Measurements from ENCODE around the gene OXCT2. TPM values are rescaled to one million over a fixed set of nuclear protein-coding genes. Genes with fewer than 3 reads are reported as not detected.

The OXCT2 gene
- total and polyA plus RNA-seq, 9 of the 15 experiments (the other 6 are each of a cell fraction or from before 2014, with no cell fraction given): 0.08 to 0.64 (median 0.22) TPM; not detected in 2

DNA sequence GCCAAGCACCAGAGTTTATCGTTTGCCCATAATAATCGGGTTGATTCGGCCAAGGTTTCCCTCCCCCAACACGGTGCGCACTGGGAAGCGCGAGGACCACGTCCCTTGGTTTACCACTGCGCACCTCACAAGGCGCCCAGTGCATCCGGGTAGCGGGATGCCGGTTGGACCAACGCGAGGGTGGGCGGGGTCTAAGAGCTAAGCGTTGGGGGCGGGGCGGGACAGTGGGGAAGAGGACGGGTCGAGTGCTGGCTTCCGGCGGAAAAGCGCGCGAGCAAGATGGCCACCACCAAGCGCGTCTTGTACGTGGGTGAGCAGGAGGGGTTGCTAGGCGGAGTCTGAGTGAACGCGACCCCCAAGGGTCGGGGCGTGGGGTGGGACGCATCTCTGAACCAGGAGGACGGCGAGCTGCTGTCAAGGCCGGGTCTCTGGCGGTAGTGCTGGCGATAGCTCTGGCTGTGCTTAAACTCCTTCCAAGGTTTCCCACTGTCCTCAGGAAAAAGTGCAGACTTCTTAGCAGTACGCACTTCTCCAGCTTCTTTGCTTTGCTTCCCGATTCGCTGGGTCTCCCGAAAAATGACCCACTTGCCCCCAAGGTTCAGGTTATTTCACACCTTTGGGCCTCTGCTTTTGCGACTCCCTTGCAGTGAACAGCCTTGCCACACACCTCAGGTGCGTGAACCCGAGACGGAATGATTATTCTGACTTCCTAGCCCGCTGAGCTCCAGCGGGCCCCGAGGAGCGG is 32.4 kb downstream of the OXCT2 start, which contains the start of gene PPIE (continued):
- TF ChIP-seq, protein P1, sequence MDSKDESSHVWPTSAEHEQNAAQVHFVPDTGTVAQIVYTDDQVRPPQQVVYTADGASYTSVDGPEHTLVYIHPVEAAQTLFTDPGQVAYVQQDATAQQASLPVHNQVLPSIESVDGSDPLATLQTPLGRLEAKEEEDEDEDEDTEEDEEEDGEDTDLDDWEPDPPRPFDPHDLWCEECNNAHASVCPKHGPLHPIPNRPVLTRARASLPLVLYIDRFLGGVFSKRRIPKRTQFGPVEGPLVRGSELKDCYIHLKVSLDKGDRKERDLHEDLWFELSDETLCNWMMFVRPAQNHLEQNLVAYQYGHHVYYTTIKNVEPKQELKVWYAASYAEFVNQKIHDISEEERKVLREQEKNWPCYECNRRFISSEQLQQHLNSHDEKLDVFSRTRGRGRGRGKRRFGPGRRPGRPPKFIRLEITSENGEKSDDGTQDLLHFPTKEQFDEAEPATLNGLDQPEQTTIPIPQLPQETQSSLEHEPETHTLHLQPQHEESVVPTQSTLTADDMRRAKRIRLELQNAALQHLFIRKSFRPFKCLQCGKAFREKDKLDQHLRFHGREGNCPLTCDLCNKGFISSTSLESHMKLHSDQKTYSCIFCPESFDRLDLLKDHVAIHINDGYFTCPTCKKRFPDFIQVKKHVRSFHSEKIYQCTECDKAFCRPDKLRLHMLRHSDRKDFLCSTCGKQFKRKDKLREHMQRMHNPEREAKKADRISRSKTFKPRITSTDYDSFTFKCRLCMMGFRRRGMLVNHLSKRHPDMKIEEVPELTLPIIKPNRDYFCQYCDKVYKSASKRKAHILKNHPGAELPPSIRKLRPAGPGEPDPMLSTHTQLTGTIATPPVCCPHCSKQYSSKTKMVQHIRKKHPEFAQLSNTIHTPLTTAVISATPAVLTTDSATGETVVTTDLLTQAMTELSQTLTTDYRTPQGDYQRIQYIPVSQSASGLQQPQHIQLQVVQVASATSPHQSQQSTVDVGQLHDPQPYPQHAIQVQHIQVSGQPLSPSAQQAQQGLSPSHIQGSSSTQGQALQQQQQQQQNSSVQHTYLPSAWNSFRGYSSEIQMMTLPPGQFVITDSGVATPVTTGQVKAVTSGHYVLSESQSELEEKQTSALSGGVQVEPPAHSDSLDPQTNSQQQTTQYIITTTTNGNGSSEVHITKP (IDR thresholded peaks at IDR 0.05; ENCODE audit: partially characterized antibody): peak; percentile 88
- TF ChIP-seq, protein P2, sequence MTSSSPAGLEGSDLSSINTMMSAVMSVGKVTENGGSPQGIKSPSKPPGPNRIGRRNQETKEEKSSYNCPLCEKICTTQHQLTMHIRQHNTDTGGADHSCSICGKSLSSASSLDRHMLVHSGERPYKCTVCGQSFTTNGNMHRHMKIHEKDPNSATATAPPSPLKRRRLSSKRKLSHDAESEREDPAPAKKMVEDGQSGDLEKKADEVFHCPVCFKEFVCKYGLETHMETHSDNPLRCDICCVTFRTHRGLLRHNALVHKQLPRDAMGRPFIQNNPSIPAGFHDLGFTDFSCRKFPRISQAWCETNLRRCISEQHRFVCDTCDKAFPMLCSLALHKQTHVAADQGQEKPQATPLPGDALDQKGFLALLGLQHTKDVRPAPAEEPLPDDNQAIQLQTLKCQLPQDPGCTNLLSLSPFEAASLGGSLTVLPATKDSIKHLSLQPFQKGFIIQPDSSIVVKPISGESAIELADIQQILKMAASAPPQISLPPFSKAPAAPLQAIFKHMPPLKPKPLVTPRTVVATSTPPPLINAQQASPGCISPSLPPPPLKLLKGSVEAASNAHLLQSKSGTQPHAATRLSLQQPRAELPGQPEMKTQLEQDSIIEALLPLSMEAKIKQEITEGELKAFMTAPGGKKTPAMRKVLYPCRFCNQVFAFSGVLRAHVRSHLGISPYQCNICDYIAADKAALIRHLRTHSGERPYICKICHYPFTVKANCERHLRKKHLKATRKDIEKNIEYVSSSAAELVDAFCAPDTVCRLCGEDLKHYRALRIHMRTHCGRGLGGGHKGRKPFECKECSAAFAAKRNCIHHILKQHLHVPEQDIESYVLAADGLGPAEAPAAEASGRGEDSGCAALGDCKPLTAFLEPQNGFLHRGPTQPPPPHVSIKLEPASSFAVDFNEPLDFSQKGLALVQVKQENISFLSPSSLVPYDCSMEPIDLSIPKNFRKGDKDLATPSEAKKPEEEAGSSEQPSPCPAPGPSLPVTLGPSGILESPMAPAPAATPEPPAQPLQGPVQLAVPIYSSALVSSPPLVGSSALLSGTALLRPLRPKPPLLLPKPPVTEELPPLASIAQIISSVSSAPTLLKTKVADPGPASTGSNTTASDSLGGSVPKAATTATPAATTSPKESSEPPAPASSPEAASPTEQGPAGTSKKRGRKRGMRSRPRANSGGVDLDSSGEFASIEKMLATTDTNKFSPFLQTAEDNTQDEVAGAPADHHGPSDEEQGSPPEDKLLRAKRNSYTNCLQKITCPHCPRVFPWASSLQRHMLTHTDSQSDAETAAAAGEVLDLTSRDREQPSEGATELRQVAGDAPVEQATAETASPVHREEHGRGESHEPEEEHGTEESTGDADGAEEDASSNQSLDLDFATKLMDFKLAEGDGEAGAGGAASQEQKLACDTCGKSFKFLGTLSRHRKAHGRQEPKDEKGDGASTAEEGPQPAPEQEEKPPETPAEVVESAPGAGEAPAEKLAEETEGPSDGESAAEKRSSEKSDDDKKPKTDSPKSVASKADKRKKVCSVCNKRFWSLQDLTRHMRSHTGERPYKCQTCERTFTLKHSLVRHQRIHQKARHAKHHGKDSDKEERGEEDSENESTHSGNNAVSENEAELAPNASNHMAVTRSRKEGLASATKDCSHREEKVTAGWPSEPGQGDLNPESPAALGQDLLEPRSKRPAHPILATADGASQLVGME (CRISPR knock-in tag; IDR thresholded peaks at IDR 0.05): no peak
- TF ChIP-seq, protein P3, sequence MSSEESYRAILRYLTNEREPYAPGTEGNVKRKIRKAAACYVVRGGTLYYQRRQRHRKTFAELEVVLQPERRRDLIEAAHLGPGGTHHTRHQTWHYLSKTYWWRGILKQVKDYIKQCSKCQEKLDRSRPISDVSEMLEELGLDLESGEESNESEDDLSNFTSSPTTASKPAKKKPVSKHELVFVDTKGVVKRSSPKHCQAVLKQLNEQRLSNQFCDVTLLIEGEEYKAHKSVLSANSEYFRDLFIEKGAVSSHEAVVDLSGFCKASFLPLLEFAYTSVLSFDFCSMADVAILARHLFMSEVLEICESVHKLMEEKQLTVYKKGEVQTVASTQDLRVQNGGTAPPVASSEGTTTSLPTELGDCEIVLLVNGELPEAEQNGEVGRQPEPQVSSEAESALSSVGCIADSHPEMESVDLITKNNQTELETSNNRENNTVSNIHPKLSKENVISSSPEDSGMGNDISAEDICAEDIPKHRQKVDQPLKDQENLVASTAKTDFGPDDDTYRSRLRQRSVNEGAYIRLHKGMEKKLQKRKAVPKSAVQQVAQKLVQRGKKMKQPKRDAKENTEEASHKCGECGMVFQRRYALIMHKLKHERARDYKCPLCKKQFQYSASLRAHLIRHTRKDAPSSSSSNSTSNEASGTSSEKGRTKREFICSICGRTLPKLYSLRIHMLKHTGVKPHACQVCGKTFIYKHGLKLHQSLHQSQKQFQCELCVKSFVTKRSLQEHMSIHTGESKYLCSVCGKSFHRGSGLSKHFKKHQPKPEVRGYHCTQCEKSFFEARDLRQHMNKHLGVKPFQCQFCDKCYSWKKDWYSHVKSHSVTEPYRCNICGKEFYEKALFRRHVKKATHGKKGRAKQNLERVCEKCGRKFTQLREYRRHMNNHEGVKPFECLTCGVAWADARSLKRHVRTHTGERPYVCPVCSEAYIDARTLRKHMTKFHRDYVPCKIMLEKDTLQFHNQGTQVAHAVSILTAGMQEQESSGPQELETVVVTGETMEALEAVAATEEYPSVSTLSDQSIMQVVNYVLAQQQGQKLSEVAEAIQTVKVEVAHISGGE (CRISPR knock-in tag; IDR thresholded peaks at IDR 0.05): peak in 1 of 3 experiments; percentile 92; a peak in 2 of 6 replicates
- TF ChIP-seq ZNF175 (CRISPR knock-in tag; IDR thresholded peaks at IDR 0.05; ENCODE audit: low read depth) (no peak), L3MBTL2 (IDR thresholded peaks at IDR 0.05) (peak; percentile 86), TRIM24 (IDR thresholded peaks at IDR 0.05) (peak; percentile 38 to 41; a peak in 1 of 4 replicates), ESRRA (IDR thresholded peaks at IDR 0.05; ENCODE audit: borderline replicate concordance, low read depth) (peak; percentile 30; the same call in 1 of the 2 replicates), CXXC5 (CRISPR knock-in tag; IDR thresholded peaks at IDR 0.05) (peak; percentile 75)
- TF ChIP-seq, protein P4, sequence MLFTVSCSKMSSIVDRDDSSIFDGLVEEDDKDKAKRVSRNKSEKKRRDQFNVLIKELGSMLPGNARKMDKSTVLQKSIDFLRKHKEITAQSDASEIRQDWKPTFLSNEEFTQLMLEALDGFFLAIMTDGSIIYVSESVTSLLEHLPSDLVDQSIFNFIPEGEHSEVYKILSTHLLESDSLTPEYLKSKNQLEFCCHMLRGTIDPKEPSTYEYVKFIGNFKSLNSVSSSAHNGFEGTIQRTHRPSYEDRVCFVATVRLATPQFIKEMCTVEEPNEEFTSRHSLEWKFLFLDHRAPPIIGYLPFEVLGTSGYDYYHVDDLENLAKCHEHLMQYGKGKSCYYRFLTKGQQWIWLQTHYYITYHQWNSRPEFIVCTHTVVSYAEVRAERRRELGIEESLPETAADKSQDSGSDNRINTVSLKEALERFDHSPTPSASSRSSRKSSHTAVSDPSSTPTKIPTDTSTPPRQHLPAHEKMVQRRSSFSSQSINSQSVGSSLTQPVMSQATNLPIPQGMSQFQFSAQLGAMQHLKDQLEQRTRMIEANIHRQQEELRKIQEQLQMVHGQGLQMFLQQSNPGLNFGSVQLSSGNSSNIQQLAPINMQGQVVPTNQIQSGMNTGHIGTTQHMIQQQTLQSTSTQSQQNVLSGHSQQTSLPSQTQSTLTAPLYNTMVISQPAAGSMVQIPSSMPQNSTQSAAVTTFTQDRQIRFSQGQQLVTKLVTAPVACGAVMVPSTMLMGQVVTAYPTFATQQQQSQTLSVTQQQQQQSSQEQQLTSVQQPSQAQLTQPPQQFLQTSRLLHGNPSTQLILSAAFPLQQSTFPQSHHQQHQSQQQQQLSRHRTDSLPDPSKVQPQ (CRISPR knock-in tag; IDR thresholded peaks at IDR 0.05; ENCODE audit: borderline replicate concordance): no peak

Measured in K562 (cell line).